Superior temporal gyrus (tissue), 1 donor: ENCODE data around the gene CTDSPL2.
A peak's percentile ranks its signal among the peaks of the same experiment; 100 is the strongest.
"Not testable (repeated sequence)": the region's sequence is repeated elsewhere in the genome, so short reads cannot be mapped to it uniquely, and the experiment has no call there.

Source experiments
- DNase-seq: peaks from one replicate; pipeline ENCODE4 v3.0.0-alpha.2; 2016; ENCODE audit errors: extremely low spot score

CTDSPL2 gene

DNA sequence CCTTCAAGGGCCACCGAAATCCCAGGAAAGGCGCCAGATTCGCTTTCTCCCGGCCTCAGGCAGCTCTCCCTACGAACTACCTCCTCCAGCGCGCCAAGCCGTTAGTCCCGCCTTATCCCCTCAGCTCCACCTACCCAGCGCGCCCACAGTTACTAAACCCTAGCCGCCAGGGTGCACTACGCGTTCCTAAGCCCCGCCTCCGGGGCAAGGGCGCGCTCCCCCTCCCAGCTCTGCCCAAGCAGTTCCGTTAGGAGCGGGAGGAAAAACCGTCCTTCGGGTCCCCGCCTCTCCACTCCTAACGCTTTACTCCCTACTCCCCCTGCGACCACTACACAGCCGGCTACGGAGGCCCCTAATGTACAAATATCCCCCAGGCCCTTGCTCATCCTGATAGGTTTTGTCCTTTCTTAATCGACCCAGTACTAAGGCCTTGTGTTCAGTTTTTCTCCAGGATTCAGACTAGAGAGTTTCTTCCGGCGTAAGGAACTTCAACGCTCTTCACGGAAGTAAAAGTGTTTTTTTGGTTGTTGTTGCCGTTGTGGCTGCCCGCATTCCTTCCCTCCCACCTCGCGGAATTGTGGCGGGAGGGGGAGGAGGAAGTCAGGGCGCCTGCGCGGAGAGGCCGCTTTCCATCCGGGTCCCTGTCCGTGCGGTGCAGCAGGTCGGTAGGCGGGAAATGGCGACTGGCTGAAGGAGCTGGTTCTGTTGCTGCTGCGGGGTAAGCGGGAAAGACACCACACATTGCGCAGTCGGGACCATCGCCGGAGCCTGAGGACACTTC lies at the start of gene CTDSPL2:
Gene CTDSPL2 (plus strand): TSS at position 655 of the 781 bp plus-strand sequence. CDS start 31,386 bp downstream, outside the sequence.
- DNase-seq: peak; percentile 98

DNA sequence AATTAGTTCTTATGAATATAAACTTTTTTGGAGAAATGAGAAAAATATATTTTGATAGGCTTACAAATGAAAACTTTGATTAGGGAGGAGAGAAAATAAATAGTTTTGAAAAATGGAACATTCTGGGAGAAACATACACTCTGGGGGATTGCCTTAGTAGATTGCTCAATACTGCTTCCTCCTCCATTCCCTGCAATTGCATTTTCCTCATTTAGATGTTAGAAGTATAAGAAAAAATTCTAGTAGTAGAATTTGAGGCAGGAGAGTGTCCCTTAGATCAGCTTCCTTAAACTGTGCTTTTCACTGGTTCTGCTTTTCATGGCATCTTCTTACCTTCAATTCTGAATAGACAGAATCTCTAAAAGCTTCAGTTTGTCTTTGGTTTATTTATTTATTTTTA lies 46.2 kb upstream of the CTDSPL2 start:
- no peak for DNase-seq

DNA sequence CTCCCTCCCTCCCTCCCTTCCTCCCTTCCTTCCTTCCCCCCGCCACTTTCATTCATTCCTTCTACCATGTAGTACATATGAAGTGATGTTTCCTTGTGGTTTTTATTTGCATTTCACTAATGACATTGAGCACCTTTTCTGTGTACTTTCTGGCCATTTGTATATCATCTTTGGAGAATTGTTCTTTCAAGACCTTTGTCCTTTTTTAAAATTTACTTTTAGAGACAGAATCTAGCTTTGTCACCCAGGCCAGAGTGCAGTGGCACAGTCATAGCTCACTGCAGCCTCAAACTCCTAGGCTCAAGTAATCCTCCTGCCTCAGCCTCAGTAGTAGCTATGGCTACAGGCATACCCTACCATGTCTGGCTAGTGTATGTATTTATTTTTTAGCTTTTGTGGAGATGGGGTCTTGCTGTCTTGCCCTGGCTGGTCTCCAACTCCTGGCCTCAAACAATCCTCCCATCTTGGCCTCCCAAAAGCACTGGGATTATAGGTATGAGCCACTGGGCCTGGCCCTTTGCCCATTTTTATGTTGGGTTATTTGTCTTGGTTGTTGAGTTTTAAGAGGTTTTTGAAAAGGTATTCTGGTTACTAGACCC lies 42.0 kb upstream of the CTDSPL2 start:
- no peak for DNase-seq

DNA sequence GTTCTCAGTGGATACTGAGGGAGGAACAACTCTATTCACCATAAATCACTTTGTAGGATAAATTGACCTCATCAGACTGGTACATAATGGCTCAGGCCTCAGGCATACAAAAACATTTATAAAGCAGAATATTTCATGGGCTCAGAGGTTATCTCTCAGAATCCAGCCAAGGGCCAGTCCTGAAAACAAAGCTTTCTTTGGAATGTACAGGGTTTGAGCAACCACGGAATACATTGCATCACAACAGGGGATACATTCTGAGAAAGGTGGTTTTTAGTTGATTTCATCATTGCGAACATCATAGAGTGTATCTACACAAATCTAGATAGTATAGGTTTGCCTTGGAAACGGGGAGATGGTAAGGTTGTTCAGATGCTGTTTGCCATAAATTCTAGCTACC lies 33.4 kb upstream of the CTDSPL2 start:
- DNase-seq: no peak

DNA sequence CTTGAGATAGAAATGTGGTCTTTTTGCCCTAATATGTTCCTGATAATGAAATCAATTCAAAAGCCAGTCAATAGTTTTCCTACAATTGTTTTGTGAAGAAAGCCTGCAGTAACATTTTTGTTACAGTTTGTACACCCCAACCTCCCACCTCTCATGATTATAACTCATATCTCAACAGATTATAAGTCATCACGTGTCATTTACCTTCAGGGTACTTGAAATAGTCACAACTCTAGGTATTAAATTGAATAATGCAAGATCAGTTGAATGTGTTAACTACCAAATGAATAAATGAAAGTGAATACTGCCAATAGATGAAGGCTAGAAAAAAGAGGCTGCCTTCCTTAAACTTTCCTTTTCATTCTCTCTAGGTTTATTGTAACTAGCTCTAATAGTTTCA lies 32.9 kb upstream of the CTDSPL2 start:
- DNase-seq: no peak

DNA sequence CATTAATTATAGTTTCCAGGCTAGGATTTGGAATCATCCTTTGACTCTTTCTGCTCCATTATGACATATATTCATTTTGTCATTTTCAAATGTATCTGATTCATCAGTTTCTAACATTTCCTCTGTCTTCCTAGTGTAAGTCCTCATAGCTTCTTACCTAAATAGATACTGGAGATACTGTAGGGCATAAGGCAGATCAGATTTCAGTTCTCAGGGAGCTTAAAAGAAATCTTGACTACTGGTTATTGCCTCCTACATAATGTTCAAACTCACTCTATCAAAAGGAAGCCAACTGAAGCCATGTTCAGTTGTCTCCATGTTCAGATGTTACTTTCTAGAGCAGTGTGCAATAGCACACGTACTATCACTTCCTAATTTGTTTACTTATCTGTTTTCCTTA lies 29.6 kb upstream of the CTDSPL2 start:
- DNase-seq: no peak

DNA sequence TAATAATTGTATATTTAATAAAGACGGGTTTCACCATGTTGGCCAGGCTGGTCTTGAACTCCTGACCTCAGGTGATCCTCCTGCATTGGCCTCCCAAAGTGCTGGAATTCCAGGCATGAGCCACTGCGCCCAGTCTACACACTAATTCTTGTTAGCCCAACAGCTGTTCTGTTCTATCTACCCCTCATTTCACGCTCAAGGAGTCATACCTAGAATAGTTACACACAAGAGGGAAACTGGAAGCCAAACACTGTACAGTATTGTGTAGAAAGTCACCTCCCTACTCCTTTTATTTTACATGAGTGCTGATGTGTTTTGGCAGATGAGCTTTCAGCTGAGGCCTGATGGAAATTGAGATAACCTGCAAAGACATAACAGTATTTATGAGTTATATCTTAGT lies 13.4 kb upstream of the CTDSPL2 start:
- no peak for DNase-seq

DNA sequence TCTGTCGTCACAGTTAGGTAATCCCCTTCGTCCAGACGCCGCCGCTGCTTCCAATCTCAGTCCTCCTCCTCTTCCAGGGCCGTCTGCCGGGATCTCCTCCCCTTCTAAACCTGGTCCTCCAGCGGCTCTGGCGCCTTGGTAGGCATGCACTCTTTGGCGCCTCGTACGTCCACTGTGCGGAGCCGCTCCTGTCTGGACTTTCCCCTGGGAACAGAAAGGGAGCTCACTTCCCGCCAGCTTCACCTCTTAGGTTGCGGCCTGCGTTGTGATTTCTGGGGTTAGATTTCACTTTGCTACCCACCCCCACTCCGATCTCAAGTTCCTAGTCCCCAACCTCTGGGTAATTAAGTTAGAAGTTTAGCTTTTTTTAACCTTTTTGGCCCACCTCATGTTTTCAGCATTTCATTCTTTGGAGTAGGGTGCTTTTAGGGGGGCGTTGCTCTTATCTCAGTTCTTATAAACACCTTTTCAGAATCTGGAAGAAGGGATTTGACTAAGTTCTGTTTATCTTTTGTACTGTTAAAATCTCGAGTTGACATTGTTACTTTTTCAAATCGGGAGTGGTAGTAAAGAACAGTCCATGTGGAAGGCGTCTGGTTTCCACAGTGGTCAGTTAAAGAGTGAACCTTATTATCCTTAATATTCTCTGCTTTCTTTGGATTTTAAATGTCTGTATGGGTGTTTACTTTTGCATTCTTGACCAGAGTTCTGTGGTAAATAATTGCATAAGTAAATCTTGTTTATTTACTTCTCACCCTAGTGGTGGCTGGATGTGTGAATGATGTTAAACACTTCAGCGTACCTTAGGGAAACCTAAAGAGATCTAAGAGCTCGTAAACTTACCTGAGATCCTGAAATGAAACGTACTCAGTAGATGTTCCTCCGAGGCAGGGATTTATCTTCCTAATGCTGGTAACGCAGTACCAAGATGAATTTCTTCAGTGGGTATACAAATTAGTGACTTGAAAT lies 611 bp downstream of the CTDSPL2 start:
- no peak for DNase-seq

DNA sequence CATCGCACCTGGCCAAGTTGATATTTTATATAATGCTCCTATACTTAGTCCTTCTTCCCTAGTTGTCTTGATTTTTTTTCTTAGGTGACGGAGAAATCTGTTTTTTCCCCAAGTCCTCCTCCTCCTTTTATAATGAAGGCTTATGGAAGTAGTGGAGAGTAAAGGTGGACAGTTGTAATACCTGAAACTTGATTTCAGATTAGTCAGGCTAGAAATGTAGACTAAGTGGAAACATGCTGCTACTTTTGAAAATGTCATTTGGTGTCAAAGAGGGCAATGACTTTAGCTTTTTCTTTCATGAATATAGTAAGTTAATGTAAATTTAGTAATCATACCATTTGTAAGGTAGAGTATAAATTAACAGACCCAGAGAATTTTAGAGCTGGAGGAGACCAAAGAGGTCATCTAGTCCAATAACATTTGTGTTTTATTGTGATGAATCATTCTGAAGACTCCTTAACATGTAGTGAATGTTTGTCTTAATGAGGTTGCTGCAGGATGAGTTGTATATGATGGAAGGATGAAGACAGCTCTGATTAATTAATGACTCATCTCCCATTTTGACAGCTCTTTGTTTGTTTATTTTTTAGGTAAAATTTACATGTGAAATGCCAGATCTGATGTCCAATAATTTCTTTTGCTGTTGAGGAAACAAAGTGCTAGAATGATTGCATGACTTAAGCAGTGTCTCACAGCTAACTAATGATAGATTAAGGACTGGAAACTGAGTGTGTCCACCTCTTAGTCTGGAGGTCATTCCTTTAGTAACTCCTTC lies 8.7 kb downstream of the CTDSPL2 start:
- no peak for DNase-seq

DNA sequence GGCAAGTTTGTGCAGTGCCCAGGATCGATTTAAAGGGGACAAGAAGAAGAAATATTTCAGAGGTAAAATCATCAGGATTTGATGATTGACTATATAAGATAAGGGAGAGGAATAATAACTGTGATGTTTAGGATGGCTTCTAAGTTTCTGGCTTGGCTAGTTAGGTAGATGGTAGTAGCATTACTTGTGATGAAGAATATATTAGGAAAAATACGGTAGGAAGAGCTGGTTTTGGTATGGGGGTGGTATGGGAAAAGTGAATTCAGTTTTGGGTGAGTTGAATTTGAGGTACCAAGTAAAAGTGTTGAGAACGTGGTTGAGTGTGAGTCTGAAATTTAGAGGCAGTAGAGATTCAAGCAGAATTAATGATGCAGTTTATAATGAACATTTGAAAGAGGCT lies 11.0 kb downstream of the CTDSPL2 start:
- DNase-seq: no peak

DNA sequence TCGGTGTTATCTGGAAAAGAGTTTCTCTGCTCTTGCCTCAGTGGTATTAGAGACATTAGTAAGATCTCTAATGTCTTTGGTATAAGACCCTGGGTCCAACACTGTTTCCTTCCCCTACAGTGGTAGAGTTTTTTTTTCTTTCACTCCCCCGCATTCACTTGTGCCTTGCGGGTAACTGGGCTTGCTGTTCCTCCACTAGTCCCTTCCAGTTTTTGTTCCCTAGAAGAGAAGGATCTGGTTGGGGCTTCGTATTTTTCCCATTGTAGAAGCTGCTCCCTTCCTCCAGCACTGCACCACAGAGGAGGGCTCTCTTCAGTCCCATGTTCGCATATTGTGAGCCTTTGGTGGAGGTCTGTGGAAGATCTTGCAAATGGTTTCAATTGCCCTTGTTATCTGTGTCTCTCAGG lies 13.7 kb downstream of the CTDSPL2 start:
- no peak for DNase-seq

DNA sequence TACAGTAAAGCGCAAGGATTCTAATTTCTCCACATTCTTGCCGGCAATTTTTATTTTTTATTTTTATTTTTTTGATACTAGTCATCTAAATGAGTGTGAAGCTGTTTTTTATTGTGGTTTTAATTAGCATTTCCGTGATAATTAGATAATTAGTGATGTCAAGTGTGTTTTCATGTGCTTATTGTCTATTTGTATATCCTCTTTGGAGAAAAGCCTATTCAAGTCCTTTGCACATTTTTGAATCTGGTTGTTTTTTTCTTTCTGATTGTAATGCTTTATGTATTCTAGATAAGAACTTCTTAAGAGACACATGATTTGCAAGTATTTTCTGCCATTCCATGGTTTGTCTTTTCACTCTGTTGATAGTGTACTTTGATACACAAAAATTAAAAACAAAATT lies 16.1 kb downstream of the CTDSPL2 start:
- no peak for DNase-seq

DNA sequence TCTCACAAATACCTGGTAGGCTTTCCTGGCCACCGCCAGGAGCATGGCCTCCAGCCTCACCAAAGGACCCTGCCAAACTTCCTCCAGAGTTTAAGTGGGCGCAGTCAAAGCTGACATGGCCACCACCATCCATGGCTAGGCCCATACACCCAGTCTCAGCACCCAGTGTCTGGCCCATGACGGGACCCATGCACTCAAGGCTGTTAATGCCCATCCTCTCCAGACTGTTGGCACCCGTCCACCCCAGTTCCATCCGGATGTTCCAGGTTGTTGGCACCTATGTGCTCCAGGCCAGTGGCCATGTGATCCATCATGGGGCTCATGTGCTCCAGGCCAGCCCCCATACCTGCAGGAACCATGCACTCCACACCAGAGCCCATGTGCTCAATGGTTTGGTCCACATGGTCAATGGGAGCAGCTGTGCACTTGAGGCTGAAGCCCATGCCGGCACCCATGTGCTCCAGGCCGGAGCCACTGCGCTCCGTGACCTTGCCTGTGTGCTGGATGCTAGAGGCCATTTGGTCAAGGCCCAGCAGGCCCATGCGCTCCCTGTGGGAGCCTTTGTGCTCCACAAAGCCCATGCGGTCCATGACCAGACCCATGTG lies 20.4 kb downstream of the CTDSPL2 start:
- no peak for DNase-seq

DNA sequence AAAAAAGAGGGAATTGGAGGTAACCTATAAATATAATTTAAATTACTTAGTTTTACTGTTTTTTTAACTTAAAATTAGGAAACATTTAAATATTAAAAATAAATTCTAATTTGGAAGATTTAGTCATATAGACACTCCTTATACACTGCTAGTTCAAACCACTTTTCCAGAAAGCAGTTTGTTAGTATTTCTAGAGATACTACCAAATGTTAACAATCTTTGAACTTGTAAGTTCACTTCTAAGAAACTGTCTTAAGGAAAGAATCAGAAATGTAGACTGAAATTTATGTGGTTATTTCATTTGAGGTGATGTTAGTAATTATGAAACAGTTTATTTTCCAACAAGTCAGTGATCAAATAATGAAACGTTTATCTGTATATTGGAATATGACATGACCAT lies 22.7 kb downstream of the CTDSPL2 start:
- DNase-seq: no peak

DNA sequence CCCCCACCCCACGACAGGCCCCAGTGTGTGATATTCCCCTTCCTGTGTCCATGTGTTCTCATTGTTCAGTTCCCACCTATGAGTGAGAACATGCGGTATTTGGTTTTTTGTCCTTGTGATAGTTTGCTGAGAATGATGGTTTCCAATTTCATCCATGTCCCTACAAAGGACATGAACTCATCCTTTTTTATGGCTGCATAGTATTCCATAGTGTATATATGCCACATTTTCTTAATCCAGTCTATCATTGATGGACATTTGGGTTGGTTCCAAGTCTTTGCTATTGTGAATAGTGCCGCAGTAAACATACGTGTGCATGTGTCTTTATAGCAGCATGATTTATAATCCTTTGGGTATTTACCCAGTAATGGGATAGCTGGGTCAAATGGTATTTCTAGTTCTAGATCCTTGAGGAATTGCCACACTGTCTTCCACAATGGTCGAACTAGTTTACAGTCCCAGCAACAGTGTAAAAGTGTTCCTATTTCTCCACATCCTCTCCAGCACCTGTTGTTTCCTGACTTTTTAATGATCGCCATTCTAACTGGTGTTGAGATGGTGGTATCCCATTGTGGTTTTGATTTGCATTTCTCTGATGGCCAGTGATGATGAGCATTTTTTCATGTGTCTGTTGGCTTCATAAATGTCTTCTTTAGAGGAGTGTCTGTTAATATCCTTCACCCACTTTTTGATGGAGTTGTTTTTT lies 26.3 kb downstream of the CTDSPL2 start:
- DNase-seq: not testable (repeated sequence)

DNA sequence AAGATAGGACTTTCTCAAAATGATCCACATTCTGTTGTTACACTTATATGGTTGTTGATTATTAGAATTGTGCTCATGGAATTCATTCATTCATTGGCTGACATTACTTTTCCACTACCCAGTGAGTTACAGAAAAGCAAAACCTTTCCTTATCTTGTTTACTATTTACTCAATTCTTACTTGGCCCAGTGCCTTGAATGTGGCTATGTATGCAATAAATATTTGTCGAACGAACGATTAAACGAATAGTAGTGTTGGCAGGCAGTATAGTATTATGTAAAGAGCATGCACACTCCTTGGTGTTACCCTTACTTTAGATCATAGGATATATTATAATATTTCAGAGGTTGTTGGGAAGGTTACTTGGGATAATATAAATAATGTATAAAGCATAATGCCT lies 31.0 kb downstream of the CTDSPL2 start:
- no peak for DNase-seq

DNA sequence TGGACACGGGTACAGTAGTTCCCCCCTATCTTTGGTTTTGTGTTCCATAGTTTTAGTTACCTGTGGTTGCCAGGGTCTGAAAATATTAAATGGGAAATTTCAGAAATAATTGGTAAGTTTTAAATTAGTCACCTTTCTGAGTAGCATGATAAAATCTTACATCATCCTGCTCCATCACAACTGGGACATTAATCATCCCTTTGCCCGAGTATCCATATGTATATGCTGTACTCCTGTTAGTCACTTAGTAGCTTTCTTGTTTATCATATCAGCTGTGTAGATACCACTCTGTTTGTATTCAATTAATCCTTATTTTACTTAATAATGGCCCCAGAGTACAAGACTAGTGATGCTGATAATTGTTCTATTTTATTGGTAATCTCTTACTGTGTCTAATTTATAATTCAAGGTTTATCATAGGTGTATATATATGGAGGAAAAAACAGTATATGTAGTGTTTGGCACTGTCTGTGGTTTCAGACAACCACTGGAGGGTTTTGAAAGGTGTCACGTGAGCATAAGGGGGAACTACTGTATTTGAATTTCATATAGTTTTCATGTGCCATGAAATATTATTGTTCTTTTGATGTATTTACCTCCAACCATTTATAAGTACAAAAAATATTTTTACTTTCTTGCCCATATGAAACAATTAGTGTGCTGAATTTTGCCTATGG lies 41.4 kb downstream of the CTDSPL2 start:
- no peak for DNase-seq

DNA sequence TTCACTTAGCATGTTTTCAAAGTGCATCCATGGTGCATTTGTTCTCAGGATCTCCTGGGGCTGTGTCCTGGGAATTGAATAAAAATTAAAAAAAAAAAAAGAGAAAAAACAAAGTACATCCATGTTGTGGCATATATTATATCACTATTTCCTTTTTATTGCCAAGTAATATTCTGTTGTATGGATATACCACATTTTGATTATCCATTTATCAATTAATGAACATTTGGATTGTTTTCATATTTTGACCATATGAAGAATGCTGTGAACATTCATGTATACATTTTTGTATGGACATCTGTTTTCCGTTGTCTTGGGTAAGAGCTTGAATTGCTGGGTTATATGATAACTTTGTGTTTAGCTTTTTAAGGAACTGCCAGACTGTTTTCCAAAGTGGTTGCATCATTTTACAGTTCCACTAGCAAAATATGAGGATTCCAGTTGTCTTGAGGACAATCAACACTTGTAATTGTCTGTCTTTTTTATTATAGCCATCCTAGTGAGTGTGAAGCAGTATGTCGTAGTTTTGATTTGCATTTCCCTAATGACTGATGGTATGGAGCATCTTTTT lies 44.5 kb downstream of the CTDSPL2 start:
- DNase-seq: no peak

DNA sequence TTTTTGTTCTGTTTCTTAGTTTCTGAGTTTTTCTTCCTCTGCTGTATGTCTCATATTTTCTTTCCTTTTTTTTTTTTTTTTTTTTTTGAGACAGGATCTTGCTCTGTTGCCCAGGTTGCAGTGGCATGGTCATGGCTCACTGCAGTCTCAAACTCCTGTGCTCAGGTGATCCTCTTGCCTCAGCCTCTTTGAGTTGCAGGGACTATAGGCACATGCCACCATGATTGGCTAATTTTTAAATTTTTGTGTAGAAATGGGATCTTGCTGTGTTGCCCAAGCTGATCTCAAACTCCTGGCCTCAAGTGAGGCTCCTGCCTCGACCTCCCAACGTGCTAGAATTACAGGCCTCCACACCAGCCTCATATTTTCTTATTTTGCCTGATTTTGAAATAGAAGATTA lies 51.9 kb downstream of the CTDSPL2 start:
- DNase-seq: no peak

DNA sequence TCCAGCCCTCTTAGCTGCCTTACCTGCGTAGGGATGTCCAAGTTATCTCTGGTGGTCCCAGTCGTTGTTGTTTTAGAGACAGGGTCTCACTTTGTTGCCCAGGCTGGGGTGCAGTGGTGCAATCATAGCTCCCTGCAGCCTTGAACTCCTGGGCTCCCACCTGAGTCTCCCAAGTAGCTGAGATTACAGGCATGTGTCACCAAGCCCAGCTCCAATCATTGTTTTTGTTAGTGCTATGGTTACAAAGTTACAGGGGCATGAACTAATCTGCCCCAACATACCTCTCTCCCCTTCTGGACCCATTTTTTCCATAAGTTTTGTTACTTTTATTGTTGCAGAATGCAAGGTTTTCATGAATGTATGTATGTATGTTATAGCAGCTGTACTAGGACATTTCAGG lies 54.7 kb downstream of the CTDSPL2 start:
- no peak for DNase-seq
